Naive B cell (primary cell): ENCODE data around the gene SLC22A7. TPM values are rescaled to one million over a fixed set of nuclear protein-coding genes. Genes with fewer than 3 reads are reported as not detected.
A peak's percentile ranks its signal among the peaks of the same experiment; 100 is the strongest.

Source experiments
- ATAC-seq, 2 donors: fragments of 150-1000 bp; cut with Tn5 transposase; 2 replicates each; pipeline ENCODE4 v1.10.0; 2021; ENCODE audit warnings: low read depth in 2 of 2, mild to moderate bottlenecking in 2 of 2, moderate library complexity in 2 of 2
- DNase-seq: peaks from one replicate; pipeline ENCODE4 v3.0.0; 2022
- H3K27ac Mint-ChIP-seq, 6 donors: one replicate each; pipeline ENCODE4 v1.8.0; 2020 to 2022; ENCODE audit warnings: mild to moderate bottlenecking in 6 of 6, mixed read lengths in 6 of 6, moderate library complexity in 5 of 6, inconsistent platforms in 2 of 6
- H3K27me3 Mint-ChIP-seq, 3 donors: one replicate each; pipeline ENCODE4 v1.8.0; 2021 to 2022; ENCODE audit warnings: mixed read lengths in 3 of 3, mild to moderate bottlenecking in 1 of 3
- H3K36me3 Mint-ChIP-seq, 2 donors: one replicate each; pipeline ENCODE4 v1.8.0; 2020 to 2022; ENCODE audit warnings: mixed read lengths in 2 of 2, inconsistent platforms in 1 of 2, mild to moderate bottlenecking in 1 of 2
- H3K4me1 Mint-ChIP-seq, 3 donors: one replicate each; pipeline ENCODE4 v1.8.0; 2020 to 2022; ENCODE audit warnings: mixed read lengths in 3 of 3, inconsistent platforms in 1 of 3, mild to moderate bottlenecking in 1 of 3, moderate library complexity in 1 of 3
- H3K4me3 Mint-ChIP-seq, 8 donors: one replicate each; pipeline ENCODE4 v1.8.0; 2020 to 2022; ENCODE audit warnings: mild to moderate bottlenecking in 8 of 8, mixed read lengths in 8 of 8, moderate library complexity in 8 of 8, inconsistent platforms in 2 of 8
- H3K9me3 Mint-ChIP-seq, 7 donors: one replicate each; pipeline ENCODE4 v1.8.0; 2020 to 2022; ENCODE audit warnings: mixed read lengths in 7 of 7, mild to moderate bottlenecking in 5 of 7, inconsistent platforms in 2 of 7, moderate library complexity in 1 of 7
- polyA plus RNA-seq, 6 donors: library from polyadenylated mRNA; unstranded; fragments of 300-500 nt; fragmentation: Illumina TruSeq; gene quantifications; one replicate each; pipeline ENCODE4 v1.2.3, GENCODE V29; 2021; ENCODE audit warnings: low read depth in 6 of 6

The SLC22A7 gene
- polyA plus RNA-seq, 6 donors from 2014 or later, result 0.54 TPM; not detected in 5

- ATAC-seq (no peak), DNase-seq (no peak)
- H3K4me3 Mint-ChIP-seq, result no peak overlapping the region
- peak overlapping the region in 1 of 6 donors; percentile 81 for H3K27ac Mint-ChIP-seq
- H3K27me3 Mint-ChIP-seq, result peaks cover 21 to 57% (median 50%) of the 10 kb centered on the region in 3 donors
- no peaks in the 10 kb centered on the region for H3K36me3 Mint-ChIP-seq
- H3K9me3 Mint-ChIP-seq, result no peaks in the 10 kb centered on the region
- H3K4me1 Mint-ChIP-seq, result peaks cover 23 to 28% (median 27%) of the 10 kb centered on the region in 3 donors
Measured at GRCh38 chr6:43278524-43279078, 19.5 kb upstream of the SLC22A7 start.

GRCh38 chr6:43280234-43280633 is 17.8 kb upstream of the SLC22A7 start:
- H3K4me3 Mint-ChIP-seq, result peak overlapping the region in 1 of 8 donors; percentile 22
- H3K4me1 Mint-ChIP-seq, result peaks cover 15 to 23% (median 22%) of the 10 kb centered on the region in 3 donors
- H3K9me3 Mint-ChIP-seq, result no peaks in the 10 kb centered on the region
- peaks cover 24 to 60% (median 57%) of the 10 kb centered on the region in 3 donors for H3K27me3 Mint-ChIP-seq
- no peak for ATAC-seq
- DNase-seq, result no peak
- no peaks in the 10 kb centered on the region for H3K36me3 Mint-ChIP-seq
- peak overlapping the region in 2 of 6 donors; percentile 43 to 51 for H3K27ac Mint-ChIP-seq

GRCh38 chr6:43282060-43282459 is 16.0 kb upstream of the SLC22A7 start:
- Mint-ChIP-seq H3K9me3 (no peaks in the 10 kb centered on the region), H3K4me3 (peak overlapping the region in 1 of 8 donors; percentile 64), H3K27ac (no peak overlapping the region), H3K27me3 (peaks cover 29 to 74% (median 61%) of the 10 kb centered on the region in 3 donors), H3K36me3 (no peaks in the 10 kb centered on the region), H3K4me1 (peaks cover 7 to 15% (median 13%) of the 10 kb centered on the region in 3 donors)
- DNase-seq, result no peak
- no peak for ATAC-seq

GRCh38 chr6:43282636-43283513 is 15.2 kb upstream of the SLC22A7 start:
- no peaks in the 10 kb centered on the region for H3K36me3 Mint-ChIP-seq

GRCh38 chr6:43283514-43283901 is 14.6 kb upstream of the SLC22A7 start:
- Mint-ChIP-seq H3K9me3 (no peaks in the 10 kb centered on the region), H3K27ac (no peak overlapping the region), H3K27me3 (peaks cover 27 to 74% (median 65%) of the 10 kb centered on the region in 3 donors), H3K4me1 (peaks cover 11% of the 10 kb centered on the region in 3 donors), H3K36me3 (no peaks in the 10 kb centered on the region), H3K4me3 (no peak overlapping the region)
- ATAC-seq (no peak), DNase-seq (no peak)

More at GRCh38 chr6:43282636-43283513, 15.2 kb upstream of the SLC22A7 start:
- Mint-ChIP-seq H3K4me3 (no peak overlapping the region), H3K27ac (no peak overlapping the region), H3K9me3 (no peaks in the 10 kb centered on the region), H3K4me1 (peaks cover 8 to 12% (median 10%) of the 10 kb centered on the region in 3 donors), H3K27me3 (peaks cover 29 to 74% (median 64%) of the 10 kb centered on the region in 3 donors)
- no peak for ATAC-seq
- DNase-seq, result no peak

GRCh38 chr6:43283905-43284304 is 14.2 kb upstream of the SLC22A7 start:
- H3K27ac Mint-ChIP-seq, result no peak overlapping the region
- H3K36me3 Mint-ChIP-seq, result no peaks in the 10 kb centered on the region
- DNase-seq (no peak), ATAC-seq (no peak)
- H3K27me3 Mint-ChIP-seq, result peaks cover 26 to 70% (median 61%) of the 10 kb centered on the region in 3 donors
- H3K4me1 Mint-ChIP-seq, result peaks cover 11% of the 10 kb centered on the region in 3 donors
- no peaks in the 10 kb centered on the region for H3K9me3 Mint-ChIP-seq
- H3K4me3 Mint-ChIP-seq, result no peak overlapping the region

GRCh38 chr6:43284991-43285781 is 12.9 kb upstream of the SLC22A7 start:
- H3K36me3 Mint-ChIP-seq, result no peaks in the 10 kb centered on the region
- peak overlapping the region in 1 of 8 donors; percentile 43 for H3K4me3 Mint-ChIP-seq
- ATAC-seq, result no peak
- H3K27me3 Mint-ChIP-seq, result peaks cover 27 to 66% (median 60%) of the 10 kb centered on the region in 3 donors
- no peak overlapping the region for H3K27ac Mint-ChIP-seq
- peaks cover 11% of the 10 kb centered on the region in 3 donors for H3K4me1 Mint-ChIP-seq
- H3K9me3 Mint-ChIP-seq, result no peaks in the 10 kb centered on the region
- DNase-seq, result no peak

GRCh38 chr6:43285832-43286231 is 12.2 kb upstream of the SLC22A7 start:
- Mint-ChIP-seq H3K36me3 (no peaks in the 10 kb centered on the region), H3K27ac (peak overlapping the region in 1 of 6 donors; percentile 67), H3K4me1 (peaks cover 11% of the 10 kb centered on the region in 3 donors), H3K4me3 (peak overlapping the region in 1 of 8 donors; percentile 33), H3K9me3 (no peaks in the 10 kb centered on the region), H3K27me3 (peaks cover 26 to 65% (median 54%) of the 10 kb centered on the region in 3 donors)
- ATAC-seq (no peak), DNase-seq (no peak)

- peaks cover 21 to 59% (median 47%) of the 10 kb centered on the region in 3 donors for H3K27me3 Mint-ChIP-seq
- peaks cover 11% of the 10 kb centered on the region in 3 donors for H3K4me1 Mint-ChIP-seq
- DNase-seq (no peak), ATAC-seq (no peak)
- H3K9me3 Mint-ChIP-seq, result no peaks in the 10 kb centered on the region
- no peaks in the 10 kb centered on the region for H3K36me3 Mint-ChIP-seq
- H3K4me3 Mint-ChIP-seq, result no peak overlapping the region
- H3K27ac Mint-ChIP-seq, result no peak overlapping the region
Measured at GRCh38 chr6:43286456-43286979, 11.5 kb upstream of the SLC22A7 start.

GRCh38 chr6:43286980-43287716 is 10.9 kb upstream of the SLC22A7 start:
- Mint-ChIP-seq H3K4me3 (no peak overlapping the region), H3K4me1 (peaks cover 11% of the 10 kb centered on the region in 3 donors)
- no peak for ATAC-seq

GRCh38 chr6:43287717-43288679 is 10.1 kb upstream of the SLC22A7 start:
- H3K9me3 Mint-ChIP-seq, result no peaks in the 10 kb centered on the region
- peak overlapping the region in 2 of 6 donors; percentile 32 to 88 for H3K27ac Mint-ChIP-seq
- H3K36me3 Mint-ChIP-seq, result no peaks in the 10 kb centered on the region
- peaks cover 11% of the 10 kb centered on the region in 3 donors for H3K4me1 Mint-ChIP-seq
- no peak for ATAC-seq
- H3K4me3 Mint-ChIP-seq, result peak overlapping the region in 1 of 8 donors; percentile 33
- DNase-seq, result no peak
- H3K27me3 Mint-ChIP-seq, result peaks cover 14 to 46% (median 39%) of the 10 kb centered on the region in 3 donors

More at GRCh38 chr6:43286980-43287716, 10.9 kb upstream of the SLC22A7 start:
- no peak for DNase-seq
- Mint-ChIP-seq H3K36me3 (no peaks in the 10 kb centered on the region), H3K27me3 (peaks cover 17 to 54% (median 41%) of the 10 kb centered on the region in 3 donors), H3K9me3 (no peaks in the 10 kb centered on the region), H3K27ac (no peak overlapping the region)
